Left kidney (tissue), 8 donors: ENCODE data around the gene FMO4. TPM values are rescaled to one million over a fixed set of nuclear protein-coding genes. Genes with fewer than 3 reads are reported as not detected.
"Not testable (repeated sequence)": the region's sequence is repeated elsewhere in the genome, so short reads cannot be mapped to it uniquely, and the experiment has no call there.

Source experiments
- DNase-seq: peaks from one replicate; pipeline ENCODE4 v3.0.0-alpha.2; 2013
- long read RNA-seq, 8 donors: transcript quantifications; one replicate each; lab custom pipeline, GENCODE V29; 2026
- polyA plus RNA-seq: library from polyadenylated mRNA; unstranded; fragments of 120-200 nt; gene quantifications from one replicate; pipeline ENCODE4 v1.2.1, GENCODE V29; 2013; ENCODE audit not compliant: insufficient read length

FMO4 gene, protein sequence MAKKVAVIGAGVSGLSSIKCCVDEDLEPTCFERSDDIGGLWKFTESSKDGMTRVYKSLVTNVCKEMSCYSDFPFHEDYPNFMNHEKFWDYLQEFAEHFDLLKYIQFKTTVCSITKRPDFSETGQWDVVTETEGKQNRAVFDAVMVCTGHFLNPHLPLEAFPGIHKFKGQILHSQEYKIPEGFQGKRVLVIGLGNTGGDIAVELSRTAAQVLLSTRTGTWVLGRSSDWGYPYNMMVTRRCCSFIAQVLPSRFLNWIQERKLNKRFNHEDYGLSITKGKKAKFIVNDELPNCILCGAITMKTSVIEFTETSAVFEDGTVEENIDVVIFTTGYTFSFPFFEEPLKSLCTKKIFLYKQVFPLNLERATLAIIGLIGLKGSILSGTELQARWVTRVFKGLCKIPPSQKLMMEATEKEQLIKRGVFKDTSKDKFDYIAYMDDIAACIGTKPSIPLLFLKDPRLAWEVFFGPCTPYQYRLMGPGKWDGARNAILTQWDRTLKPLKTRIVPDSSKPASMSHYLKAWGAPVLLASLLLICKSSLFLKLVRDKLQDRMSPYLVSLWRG
- polyA plus RNA-seq = 28.2 TPM
- long read RNA-seq, donor 1, partial matches to known transcripts = 0 of 1 reads
- long read RNA-seq, donor 1, other reads (novel, unspliced or antisense) = 0 of 1 reads
- long read RNA-seq, donor 2, partial matches to known transcripts = 0 of 1 reads
- long read RNA-seq, donor 2, other reads (novel, unspliced or antisense) = 0 of 1 reads
- long read RNA-seq, donor 3 = 0 reads
- long read RNA-seq, donor 4 = 0 reads
- long read RNA-seq, donor 5 = 0 reads
- long read RNA-seq, donor 6 = 0 reads
- long read RNA-seq, donor 7, partial matches to known transcripts = 0 of 2 reads
- long read RNA-seq, donor 7, other reads (novel, unspliced or antisense) = 0 of 2 reads
- long read RNA-seq, donor 8 = 0 reads

DNA sequence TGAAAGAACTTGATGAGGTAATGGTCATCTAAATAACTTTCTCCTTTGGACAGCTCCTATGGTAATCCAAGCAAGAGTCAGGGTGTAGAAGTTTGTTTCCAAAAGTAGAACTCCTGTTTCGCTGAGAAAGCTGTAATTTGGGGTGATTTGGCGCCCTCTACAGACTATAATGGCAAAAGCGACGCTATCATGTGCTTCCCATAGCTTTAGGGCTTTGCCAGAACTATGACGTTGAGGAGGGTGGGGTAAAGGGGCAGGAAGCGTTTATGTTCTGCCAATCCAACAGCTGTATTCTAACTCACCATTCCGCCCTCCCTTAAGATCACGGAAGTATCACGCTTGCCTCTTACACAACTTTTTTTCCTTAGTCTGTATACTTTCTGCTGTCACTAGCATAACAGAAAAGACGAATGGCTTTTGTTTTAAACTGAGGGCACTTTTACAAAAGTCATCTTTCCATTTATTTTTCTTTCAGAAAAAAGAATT is at the start of gene FMO4:
Gene FMO4 (plus strand): TSS at position 349 of the 486 bp plus-strand sequence. CDS start 5,643 bp downstream, outside the sequence.
- DNase-seq = peak; percentile 99

DNA sequence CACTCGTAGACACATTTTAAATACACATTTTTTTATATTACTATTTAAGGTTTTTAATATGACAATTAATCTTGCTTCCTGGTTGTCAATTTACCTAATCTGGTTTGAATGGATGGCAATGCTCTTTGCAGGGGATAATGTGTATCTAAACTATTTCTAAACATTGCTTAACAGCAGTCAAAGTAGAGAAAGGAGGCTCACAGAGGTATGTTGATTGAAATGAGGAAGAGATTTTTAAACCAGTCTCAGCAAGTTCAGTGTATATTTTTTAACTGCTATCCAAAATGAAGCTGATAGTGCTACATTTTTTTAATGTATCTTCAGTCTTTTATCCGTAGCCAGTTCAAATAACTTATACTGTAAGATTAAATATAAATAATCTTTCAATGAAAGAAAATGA is 48.3 kb upstream of the FMO4 start:
- DNase-seq = no peak

DNA sequence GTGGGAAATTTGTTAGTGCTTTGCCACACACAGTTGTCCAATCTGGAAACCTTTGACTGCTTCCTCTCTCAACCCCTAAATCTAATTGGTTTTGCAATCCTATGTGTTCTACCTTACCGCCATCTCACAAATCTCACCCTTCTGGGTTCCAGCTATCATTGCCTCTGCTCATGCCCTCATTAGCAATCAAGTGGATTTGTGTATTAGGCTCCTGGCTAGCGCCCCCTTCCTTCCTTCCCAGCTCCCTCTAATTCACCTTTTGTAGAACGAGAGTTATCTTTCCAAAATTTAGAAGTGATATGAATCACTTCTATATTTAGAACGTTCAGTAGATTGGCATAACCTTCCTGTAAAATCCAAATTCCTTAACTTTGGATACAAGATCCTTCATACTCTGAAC is 47.1 kb upstream of the FMO4 start:
- no peak for DNase-seq

DNA sequence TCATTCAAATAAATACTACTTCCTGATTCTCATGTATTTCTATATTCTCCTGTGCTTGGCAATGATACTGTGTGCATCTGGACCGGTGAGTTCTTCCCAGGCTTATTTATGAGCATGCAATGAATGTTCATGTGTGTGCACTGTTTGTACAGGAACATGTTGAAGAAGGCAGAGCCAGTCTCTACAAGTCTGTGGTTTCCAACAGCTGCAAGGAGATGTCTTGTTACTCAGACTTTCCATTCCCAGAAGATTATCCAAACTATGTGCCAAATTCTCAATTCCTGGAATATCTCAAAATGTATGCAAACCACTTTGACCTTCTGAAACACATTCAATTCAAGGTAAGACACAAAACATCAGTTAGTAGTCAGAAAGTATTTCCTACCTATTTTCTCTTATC is 46.6 kb upstream of the FMO4 start:
- no peak for DNase-seq

DNA sequence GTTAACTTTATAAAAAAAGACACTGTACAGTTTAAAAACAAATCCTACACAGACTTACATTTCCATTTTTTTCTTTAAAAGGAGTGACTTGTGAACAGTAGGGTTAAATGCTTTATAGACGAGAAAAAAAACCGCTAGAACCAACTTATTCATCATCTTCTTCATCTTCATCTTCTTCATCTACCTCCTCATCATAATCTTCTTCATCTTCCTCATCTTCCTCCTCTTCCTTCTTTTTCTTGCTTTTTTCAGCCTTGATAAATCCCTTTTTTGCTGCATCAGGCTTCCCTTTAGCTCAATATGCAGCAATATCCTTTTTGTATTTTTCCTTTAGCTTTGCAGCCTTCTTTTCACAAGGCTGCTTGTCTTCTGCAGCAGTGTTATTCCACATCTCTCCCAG is 43.2 kb upstream of the FMO4 start:
- DNase-seq = no peak

DNA sequence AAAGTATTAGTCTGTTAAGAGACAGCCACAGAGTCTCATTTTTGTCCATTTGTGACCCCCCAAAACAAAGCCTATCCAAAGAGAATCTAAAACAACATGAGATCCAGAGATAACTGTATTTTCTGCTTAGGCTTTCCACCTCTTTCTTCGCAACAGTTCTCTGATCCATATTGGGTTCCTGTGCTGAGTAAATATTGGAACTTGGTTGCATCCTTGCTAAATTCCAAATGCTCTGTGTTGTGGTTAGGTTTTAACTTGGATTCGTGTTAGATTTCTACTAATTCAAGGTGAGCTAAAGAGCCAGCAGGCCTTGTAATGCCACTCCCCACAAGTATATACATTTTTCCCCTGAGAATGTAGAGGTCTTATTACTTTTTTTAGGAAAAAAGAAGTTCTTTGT is 36.4 kb upstream of the FMO4 start:
- no peak for DNase-seq

DNA sequence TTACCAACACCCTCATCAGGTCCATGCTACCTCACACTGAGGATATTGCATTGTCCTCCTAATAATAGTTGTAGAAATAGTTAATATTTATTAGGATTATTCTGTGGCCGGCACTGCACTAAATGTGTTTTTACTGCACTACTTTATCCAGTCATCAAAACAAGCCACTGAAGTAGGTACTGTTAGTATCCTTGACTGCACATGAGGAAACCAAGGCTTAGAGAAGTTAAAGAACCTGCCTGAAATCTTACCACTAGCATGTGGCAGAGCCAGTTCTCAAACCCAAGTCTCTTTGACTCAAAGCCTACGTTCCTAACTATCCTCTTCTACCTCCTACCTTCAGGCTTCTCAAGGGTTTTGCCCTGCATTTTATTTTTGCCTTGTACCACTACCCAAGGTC is 34.7 kb upstream of the FMO4 start:
- no peak for DNase-seq

DNA sequence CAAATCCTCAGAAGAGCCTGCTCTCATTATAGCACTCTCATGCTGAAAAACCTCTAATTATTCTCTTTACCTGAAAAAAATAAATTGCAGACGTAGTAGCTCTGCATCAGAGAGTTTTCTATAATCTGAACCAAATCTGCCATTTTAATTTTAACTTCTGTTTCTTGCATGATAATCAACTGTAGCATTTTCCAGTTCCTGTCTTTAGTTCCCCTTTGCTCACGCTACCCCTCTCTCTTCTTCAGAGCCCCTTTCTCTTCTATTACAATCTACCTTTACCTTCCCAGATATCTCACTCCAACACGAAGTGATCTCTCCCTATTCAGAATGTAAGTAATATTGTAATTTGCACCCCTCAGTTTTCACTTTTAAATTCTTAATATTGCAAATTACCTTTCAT is 34.3 kb upstream of the FMO4 start:
- no peak for DNase-seq

DNA sequence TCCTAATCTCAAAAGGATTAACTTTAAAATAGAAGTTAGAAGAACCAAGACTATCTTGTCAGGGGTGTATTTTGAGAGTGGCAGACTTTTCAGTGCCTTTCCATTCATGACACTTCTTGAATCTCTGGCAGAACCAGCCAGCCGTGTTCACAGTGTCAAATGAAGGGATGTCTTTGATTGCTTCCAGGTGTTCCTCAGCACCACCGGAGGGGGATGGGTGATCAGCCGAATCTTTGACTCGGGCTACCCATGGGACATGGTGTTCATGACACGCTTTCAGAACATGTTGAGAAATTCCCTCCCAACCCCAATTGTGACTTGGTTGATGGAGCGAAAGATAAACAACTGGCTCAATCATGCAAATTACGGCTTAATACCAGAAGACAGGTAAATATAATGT is 33.4 kb upstream of the FMO4 start:
- DNase-seq = no peak

DNA sequence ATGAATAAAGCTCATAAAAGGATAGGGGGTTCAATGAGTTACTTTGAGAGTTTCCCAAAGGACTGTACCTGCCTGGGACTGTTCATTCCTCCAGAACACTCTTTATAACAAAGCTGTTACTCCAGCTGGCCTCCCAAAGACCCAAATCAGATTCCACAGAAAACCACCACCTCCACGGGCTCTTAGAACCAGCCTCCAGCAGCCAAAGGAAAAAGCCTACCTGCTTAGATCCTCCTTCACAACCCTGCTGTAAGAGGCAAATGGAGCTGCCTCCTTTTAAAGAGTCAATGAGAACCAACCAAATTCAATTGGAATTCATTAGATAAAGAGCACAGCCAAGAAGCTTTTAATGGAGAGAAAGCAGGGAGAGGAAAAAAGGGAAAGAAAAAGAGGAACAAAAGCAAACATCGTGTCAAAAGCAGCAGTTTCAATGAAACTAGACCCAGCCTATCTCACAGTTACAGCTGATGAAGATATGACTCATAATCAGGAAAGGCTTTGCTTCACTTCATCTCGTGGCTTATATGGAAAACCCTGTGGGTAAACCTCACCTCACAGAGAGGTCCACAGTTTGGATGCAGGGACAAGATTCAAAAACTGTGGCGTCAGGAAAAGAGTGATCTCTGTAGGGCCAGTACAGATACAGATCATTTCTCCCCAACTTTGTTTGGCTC is 27.8 kb upstream of the FMO4 start:
- no peak for DNase-seq

DNA sequence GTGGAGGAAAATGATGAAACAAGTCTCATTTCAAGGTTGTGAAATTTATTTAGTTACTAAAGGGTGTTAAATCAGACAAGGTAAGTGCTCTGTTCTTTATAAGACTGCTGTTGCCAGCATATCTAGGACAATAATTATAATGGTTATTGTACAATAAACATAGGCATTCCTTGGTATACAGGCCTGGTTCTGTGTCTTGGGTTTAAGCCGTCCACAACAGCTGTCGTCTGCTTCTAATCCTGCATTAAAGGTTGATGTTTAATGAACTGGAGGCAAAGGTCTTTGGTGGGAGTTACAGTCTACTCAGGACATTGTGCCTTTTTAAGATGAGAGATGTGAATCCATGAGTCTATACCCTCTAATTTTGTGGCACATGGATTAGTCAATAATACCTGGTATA is 23.4 kb upstream of the FMO4 start:
- no peak for DNase-seq

DNA sequence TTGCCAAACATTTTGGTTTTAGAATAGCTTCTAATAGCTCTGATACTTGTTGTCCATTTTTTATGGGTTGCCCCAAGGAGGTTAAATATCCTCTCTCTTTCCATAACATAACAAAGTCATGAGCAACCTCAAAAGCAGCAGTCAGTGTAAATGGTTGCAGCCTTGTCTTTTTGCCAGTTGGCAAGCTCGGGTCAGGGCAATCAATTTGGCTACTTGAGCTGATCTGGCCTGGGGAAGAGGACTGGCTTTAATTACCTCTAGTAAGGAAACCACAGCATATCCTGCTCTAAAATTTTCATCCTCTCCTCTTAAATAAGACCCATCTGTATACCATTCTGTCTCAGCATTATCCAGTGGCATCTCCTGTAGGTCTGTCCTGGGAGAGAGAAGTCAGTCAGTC is 21.2 kb upstream of the FMO4 start:
- no peak for DNase-seq

DNA sequence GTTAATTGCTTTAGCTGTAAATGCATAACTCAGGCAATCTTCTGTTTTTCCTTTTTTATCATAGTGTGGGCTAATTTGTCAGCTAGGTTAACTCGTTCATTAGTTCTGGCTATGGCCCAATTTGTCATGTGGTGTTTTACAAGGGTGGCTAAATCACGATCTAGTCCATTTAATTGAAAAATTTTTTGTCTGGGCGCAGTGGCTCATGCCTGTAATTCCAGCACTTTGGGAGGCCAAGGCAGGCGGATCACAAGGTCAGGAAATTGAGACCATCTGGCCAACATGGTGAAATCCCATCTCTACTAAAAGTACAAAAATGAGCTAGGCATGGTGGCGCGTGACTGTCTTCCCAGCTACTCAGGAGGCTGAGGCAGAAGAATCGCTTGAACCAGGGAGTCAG is 18.6 kb upstream of the FMO4 start:
- not testable (repeated sequence) for DNase-seq

DNA sequence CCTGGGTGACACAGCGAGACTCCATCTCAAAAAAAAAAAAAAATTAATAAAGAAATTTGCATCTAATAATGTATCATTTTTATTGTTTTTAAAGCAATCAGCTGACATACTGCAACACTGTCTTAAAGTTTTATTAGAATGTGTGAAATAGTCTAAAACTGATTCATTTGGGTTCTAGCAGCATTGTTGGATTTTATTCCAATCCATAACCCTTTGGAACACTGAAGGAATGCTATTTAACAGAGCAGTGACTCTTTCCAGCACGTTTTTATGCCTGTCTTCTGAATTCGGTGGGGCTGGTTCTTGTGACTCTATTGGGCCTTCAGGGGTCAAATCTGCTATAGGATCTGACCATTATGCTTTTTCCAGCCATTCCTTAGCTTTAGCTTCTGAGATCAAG is 18.2 kb upstream of the FMO4 start:
- DNase-seq = no peak

DNA sequence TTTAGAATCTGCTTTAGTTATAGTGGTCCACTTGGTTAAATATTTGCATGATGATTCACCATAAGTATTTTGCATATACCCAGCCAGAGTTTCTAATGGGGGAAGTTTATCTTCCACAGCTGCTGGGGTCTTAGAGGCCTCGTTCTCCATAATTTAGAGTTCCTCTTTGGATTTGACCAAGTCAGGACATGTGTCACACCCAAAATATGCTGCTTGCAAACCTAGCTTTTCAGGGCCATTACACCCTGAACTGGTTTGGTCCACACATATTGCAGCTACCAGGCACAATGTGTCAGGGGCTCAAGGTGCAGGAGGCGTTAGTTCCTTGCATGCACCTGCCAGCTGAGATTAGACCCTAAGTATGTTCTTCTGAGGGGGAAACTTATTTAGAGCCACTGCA is 17.1 kb upstream of the FMO4 start:
- DNase-seq = no peak

DNA sequence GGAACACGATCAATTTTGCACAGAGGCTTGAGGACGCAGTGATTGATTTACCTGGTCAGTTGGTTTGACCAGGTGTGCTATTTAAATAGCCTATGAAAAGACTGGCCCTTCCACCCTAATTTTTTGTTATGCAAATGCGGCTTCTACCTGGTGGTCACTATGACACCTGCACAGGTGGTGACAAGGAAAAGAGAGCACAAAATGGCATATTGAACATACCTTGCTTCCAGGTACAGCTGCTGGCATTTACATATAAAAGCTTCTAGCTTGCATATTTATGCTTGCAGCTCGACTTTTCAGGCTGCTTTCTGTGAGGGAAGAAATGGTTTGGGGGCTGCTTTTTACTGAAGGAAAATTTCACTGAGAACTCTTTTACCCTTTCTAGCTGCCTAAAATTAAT is 15.3 kb upstream of the FMO4 start:
- no peak for DNase-seq

DNA sequence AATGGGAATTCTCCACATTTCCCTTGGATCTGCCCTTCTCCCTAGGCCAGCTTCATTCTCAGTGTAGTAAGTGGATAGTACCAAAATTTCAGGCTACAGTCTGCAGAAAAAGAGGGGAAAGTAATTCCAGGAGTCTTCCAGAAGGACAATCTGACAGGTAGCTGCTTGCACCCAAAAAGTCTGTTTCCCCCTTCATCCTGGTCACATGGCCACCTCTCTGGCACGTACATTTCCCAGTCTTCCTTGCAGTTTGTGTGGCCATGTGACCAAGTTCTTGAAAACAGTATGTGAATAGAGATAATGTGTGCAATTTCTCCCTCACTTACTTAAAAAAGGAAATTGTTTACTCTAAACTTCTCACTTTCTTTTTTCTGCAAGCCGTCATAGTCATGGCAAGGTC is 14.6 kb upstream of the FMO4 start:
- DNase-seq = no peak

DNA sequence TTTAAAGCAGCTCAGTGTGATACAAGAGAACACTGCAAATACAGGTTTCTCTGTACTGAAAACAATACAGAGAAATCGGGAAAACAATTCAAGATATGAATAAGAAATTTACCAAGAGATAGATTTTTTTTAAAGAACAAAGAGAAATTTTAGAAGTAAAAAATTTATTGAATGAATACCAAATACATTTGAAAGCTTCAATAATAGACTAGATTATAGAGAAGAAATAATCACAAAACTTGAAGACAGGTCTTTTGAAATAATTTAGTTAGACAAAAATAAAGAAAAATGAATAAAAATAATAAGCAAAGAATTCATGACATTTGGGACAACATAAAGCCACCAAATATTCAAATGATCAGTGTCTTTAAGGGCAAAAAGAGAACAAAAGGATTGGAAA is 13.6 kb upstream of the FMO4 start:
- no peak for DNase-seq

DNA sequence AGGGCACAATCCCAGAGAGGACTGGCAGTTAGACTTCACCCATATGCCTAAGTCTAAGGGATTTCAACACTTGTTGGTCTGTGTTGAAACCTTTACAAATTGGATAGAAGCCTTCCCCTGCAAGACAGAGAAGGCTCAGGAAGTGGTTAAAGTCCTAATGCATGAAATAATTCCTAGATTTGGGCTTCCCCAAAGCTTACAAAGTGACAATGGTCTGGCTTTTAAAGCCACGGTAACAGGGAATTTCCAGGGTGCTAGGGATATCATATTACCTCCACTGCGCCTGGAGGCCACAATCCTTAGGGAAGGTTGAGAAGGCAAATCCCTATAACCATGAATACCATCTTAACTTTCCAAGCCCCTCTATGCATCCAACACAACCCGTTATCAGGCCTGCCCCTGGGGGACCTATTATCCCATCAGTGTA is 3.3 kb upstream of the FMO4 start:
- no peak for DNase-seq

DNA sequence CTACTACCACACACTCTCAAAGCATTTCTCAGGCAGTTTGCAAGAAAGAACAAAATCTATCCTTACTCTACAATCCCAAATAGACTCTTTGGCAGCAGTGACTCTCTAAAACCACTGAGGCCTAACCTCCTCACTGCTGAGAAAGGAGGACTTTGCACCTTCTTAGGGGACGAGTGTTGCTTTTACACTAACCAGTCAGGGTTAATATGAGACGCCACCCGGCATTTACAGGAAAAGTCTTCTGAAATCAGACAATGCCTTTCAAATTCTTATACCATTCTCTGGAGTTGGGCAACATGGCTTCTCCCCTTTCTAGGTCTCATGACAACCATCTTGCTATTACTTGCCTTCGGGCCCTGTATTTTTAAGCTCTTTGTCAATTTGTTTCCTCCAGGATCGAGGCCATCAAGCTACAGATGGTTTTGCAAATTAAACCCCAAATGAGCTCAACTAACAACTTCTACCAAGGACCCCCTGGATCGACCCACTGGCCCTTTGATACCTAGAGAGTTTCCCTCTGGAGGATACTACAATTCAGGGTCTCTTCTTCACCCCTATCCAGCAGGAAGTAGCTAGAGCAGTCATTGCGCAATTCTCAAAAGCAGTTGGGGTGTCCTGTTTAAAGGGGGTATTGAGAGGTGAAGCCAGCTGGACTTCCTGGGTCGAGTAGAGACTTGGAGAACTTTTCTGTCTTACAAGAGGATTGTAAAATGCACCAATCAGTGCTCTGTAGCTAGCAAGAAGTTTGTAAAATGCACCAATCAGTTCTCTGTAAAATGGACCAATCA is 2.0 kb upstream of the FMO4 start:
- DNase-seq = no peak

DNA sequence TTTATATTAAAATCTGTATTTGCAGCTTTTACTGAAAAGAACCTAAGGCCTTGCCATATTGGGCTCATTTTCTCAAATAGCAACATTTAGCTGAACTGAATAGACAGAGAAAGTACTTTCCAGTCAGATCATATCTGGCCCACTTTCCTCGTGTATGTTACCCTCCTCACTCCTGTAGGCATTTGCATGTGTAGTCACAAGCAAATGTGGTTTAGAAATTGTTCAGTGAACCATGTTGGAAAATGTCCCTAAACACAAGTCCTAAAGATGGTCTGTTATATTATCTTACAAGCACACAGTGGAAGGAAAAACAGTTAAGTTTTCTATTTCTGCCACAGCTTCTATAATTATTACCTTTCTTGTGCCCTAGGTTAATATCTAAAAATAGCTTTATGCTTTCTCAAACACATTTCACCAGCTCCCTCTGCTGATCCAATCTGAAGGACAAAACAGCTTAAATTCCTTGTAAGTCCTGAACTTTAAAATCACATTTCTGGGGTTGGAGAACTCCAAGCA is 606 bp upstream of the FMO4 start:
- DNase-seq = no peak

DNA sequence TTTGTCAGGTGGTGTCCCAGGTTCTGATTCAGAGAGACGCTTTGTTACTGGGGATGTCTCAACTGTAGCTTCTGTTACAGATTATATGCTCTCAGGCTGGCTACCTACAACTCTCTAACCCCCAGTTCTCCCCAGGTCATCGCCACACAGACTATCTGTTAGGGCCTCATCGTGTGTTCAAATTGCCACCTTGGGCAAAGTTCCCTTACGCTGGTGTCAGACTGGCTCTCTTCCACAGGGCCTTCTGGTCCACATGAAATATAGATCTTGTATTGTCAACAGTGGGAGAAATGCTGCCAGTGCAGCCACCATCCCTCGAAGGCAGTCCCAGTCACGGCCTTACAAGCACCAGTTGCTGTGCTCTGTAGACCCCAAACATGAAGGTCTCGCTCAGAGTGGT is 15.3 kb downstream of the FMO4 start:
- no peak for DNase-seq
